PFSK-1 (cell line): Measurements from ENCODE around the gene DMAC2.

Experiments used
- FOXP2 ChIP-seq: optimal IDR thresholded peaks from 2 replicates; pipeline ENCODE3; 2011; ENCODE audit warnings: borderline replicate concordance, control low read depth, inconsistent platforms; ENCODE audit not compliant: insufficient read depth; ENCODE audit errors: extremely low read length, extremely low read depth
- POLR2AphosphoS5 ChIP-seq: IDR thresholded peaks from 2 replicates; pipeline ENCODE4 v1.6.1; 2012; ENCODE audit warnings: low read depth, mild to moderate bottlenecking, control low read depth, low read length, moderate library complexity
- REST ChIP-seq, 2 experiments: IDR thresholded peaks; 2 replicates each; pipeline versions ENCODE4 v1.6.1 to v1.8.0; 2011 to 2012; ENCODE audit warnings: low read depth in 2 of 2, low read length in 2 of 2, control low read depth in 1 of 2, inconsistent platforms in 1 of 2, mild to moderate bottlenecking in 1 of 2, moderate library complexity in 1 of 2; ENCODE audit not compliant: insufficient read depth in 1 of 2
- SIN3A ChIP-seq: IDR thresholded peaks from 2 replicates; pipeline ENCODE4 v1.6.1; 2012; ENCODE audit warnings: mild to moderate bottlenecking, low read length, moderate library complexity, borderline replicate concordance; ENCODE audit not compliant: insufficient read depth
- TAF1 ChIP-seq: IDR thresholded peaks from 2 replicates; pipeline ENCODE4 v1.6.1; 2012; ENCODE audit warnings: low read length, control low read depth, borderline replicate concordance; ENCODE audit not compliant: insufficient read depth

DMAC2 gene

GRCh38 chr19:41478171-41478570, 38.5 kb upstream of the DMAC2 start:
- TF ChIP-seq TAF1, result no peak

- TF ChIP-seq REST (IDR thresholded peaks at IDR 0.05; ENCODE audit: insufficient read depth in 1 of 2, low read depth in 2 of 2, low read length in 2 of 2), result no peak
- no peak for TF ChIP-seq SIN3A
- TF ChIP-seq TAF1, result no peak
- TF ChIP-seq POLR2AphosphoS5, result no peak
- TF ChIP-seq FOXP2, result no peak
These were observed 36.9 kb upstream of the DMAC2 start for GRCh38 chr19:41476583-41476982.

GRCh38 chr19:41462497-41462896, 22.8 kb upstream of the DMAC2 start:
- TF ChIP-seq REST (IDR thresholded peaks at IDR 0.05; ENCODE audit: insufficient read depth in 1 of 2, low read depth in 2 of 2, low read length in 2 of 2) (no peak), POLR2AphosphoS5 (no peak), SIN3A (no peak), FOXP2 (no peak), TAF1 (no peak)

GRCh38 chr19:41457241-41457640, 17.5 kb upstream of the DMAC2 start:
- TF ChIP-seq REST (IDR thresholded peaks at IDR 0.05; ENCODE audit: insufficient read depth in 1 of 2, low read depth in 2 of 2, low read length in 2 of 2) (no peak), SIN3A (no peak), FOXP2 (no peak), TAF1 (no peak)

GRCh38 chr19:41456342-41456918, 16.7 kb upstream of the DMAC2 start:
- TF ChIP-seq TAF1 (no peak), POLR2AphosphoS5 (no peak), FOXP2 (no peak), REST (IDR thresholded peaks at IDR 0.05; ENCODE audit: insufficient read depth in 1 of 2, low read depth in 2 of 2, low read length in 2 of 2) (no peak), SIN3A (no peak)
